WTC11 (cell line): ENCODE results near the gene DISC1.

Experiments used
- ATF3 ChIP-seq: sonication (generic); formaldehyde crosslinking; conservative IDR thresholded peaks from 2 replicates; pipeline ENCODE4 v1.8.1; 2022; ENCODE audit warnings: mild to moderate bottlenecking, missing genetic modification reagents
- CBFB ChIP-seq: sonication (generic); formaldehyde crosslinking; IDR thresholded peaks from 2 replicates; pipeline ENCODE4 v1.8.1; 2022; ENCODE audit warnings: mild to moderate bottlenecking, low read depth, missing genetic modification reagents
- CREB1 ChIP-seq: sonication (generic); formaldehyde crosslinking; IDR thresholded peaks from 2 replicates; pipeline ENCODE4 v1.8.0; 2023; ENCODE audit warnings: mild to moderate bottlenecking, missing genetic modification reagents
- CTCF ChIP-seq: fragments of 200-600 bp; IDR thresholded peaks from 2 replicates; pipeline ENCODE4 v1.8.0; 2022; ENCODE audit warnings: antibody characterized with exemption
- FOXJ3 ChIP-seq: sonication (generic); formaldehyde crosslinking; IDR thresholded peaks from 2 replicates; pipeline ENCODE4 v1.9.0; 2021; ENCODE audit warnings: missing genetic modification reagents, mild to moderate bottlenecking, borderline replicate concordance
- JUN ChIP-seq: sonication (generic); formaldehyde crosslinking; IDR thresholded peaks from 2 replicates; pipeline ENCODE4 v1.8.0; 2023; ENCODE audit warnings: mild to moderate bottlenecking, missing genetic modification reagents
- MXD4 ChIP-seq: fragments of 250-450 bp; sonication (Bioruptor Pico); IDR thresholded peaks from 2 replicates; pipeline ENCODE4 v1.8.0; 2021; ENCODE audit warnings: mild to moderate bottlenecking, moderate library complexity, borderline replicate concordance
- NFATC4 ChIP-seq: fragments of 250-450 bp; sonication (Bioruptor Pico); IDR thresholded peaks from 2 replicates; pipeline ENCODE4 v1.9.0; 2021; ENCODE audit warnings: mild to moderate bottlenecking
- SMAD3 ChIP-seq: sonication (generic); formaldehyde crosslinking; IDR thresholded peaks from 2 replicates; pipeline ENCODE4 v1.8.0; 2022; ENCODE audit warnings: missing genetic modification reagents, mild to moderate bottlenecking, borderline replicate concordance
- ZBTB43 ChIP-seq: sonication (generic); formaldehyde crosslinking; IDR thresholded peaks from 2 replicates; pipeline ENCODE4 v1.8.1; 2023; ENCODE audit warnings: mild to moderate bottlenecking, missing genetic modification reagents
- ZNF138 ChIP-seq: sonication (generic); formaldehyde crosslinking; conservative IDR thresholded peaks from 2 replicates; pipeline ENCODE4 v1.8.1; 2022; ENCODE audit warnings: mild to moderate bottlenecking, moderate library complexity, missing genetic modification reagents
- ZNF232 ChIP-seq: sonication (generic); formaldehyde crosslinking; IDR thresholded peaks from 2 replicates; pipeline ENCODE4 v1.8.0; 2022; ENCODE audit warnings: mild to moderate bottlenecking, missing genetic modification reagents
- TF ChIP-seq, protein P1 (sequence below): sonication (generic); formaldehyde crosslinking; IDR thresholded peaks from 2 replicates; pipeline ENCODE4 v1.8.0; 2022; ENCODE audit warnings: missing genetic modification reagents
- TF ChIP-seq, protein P2 (sequence below): sonication (generic); formaldehyde crosslinking; IDR thresholded peaks from 2 replicates; pipeline ENCODE4 v1.8.0; 2022; ENCODE audit warnings: mild to moderate bottlenecking, missing genetic modification reagents

- TF ChIP-seq SMAD3 (CRISPR knock-in tag) = no peak
- TF ChIP-seq, protein P1, sequence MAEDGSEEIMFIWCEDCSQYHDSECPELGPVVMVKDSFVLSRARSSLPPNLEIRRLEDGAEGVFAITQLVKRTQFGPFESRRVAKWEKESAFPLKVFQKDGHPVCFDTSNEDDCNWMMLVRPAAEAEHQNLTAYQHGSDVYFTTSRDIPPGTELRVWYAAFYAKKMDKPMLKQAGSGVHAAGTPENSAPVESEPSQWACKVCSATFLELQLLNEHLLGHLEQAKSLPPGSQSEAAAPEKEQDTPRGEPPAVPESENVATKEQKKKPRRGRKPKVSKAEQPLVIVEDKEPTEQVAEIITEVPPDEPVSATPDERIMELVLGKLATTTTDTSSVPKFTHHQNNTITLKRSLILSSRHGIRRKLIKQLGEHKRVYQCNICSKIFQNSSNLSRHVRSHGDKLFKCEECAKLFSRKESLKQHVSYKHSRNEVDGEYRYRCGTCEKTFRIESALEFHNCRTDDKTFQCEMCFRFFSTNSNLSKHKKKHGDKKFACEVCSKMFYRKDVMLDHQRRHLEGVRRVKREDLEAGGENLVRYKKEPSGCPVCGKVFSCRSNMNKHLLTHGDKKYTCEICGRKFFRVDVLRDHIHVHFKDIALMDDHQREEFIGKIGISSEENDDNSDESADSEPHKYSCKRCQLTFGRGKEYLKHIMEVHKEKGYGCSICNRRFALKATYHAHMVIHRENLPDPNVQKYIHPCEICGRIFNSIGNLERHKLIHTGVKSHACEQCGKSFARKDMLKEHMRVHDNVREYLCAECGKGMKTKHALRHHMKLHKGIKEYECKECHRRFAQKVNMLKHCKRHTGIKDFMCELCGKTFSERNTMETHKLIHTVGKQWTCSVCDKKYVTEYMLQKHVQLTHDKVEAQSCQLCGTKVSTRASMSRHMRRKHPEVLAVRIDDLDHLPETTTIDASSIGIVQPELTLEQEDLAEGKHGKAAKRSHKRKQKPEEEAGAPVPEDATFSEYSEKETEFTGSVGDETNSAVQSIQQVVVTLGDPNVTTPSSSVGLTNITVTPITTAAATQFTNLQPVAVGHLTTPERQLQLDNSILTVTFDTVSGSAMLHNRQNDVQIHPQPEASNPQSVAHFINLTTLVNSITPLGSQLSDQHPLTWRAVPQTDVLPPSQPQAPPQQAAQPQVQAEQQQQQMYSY (CRISPR knock-in tag) = no peak
- TF ChIP-seq MXD4 = no peak
- TF ChIP-seq ATF3 (CRISPR knock-in tag) = no peak
- TF ChIP-seq CTCF = no peak
- no peak for TF ChIP-seq ZNF138 (CRISPR knock-in tag)
- TF ChIP-seq, protein P2, sequence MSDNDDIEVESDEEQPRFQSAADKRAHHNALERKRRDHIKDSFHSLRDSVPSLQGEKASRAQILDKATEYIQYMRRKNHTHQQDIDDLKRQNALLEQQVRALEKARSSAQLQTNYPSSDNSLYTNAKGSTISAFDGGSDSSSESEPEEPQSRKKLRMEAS = no peak
- no peak for TF ChIP-seq NFATC4 (CRISPR knock-in tag)
- TF ChIP-seq CREB1 (CRISPR knock-in tag) = no peak
- no peak for TF ChIP-seq ZBTB43 (CRISPR knock-in tag)
- TF ChIP-seq CBFB (CRISPR knock-in tag) = no peak
- no peak for TF ChIP-seq ZNF232
- TF ChIP-seq JUN (CRISPR knock-in tag) = no peak
- TF ChIP-seq FOXJ3 (CRISPR knock-in tag) = no peak
These were observed 310.6 kb downstream of the DISC1 start for GRCh38 chr1:231936983-231937775.
